ENCODE measurements around the gene CAMK2A.

GRCh38 chr5:150190987-150191386 is 98.6 kb downstream of the CAMK2A start:
- TF ChIP-seq POLR2A (IDR thresholded peaks at IDR 0.05) (no peak), CTCF (IDR thresholded peaks at IDR 0.05) (no peak), EP300 (IDR thresholded peaks at IDR 0.05) (no peak)
